Spleen (tissue), 11 donors: ENCODE results near the gene TMED4. TPM values are rescaled to one million over a fixed set of nuclear protein-coding genes. Genes with fewer than 3 reads are reported as not detected.

Experiments
- DNase-seq: peaks from one replicate; pipeline ENCODE4 v3.0.0-alpha.2; 2020
- H3K27ac ChIP-seq, 8 donors: fragments of 200-600 bp; sonication (generic) in 7 of 8; 1 replicate in 4 of 8; 2 replicates in 4 of 8; pipeline versions ENCODE4 v1.5.0 to v1.8.0; 2016 to 2021; ENCODE audit warnings: inconsistent platforms in 4 of 8, mild to moderate bottlenecking in 4 of 8, moderate library complexity in 1 of 8
- H3K27me3 ChIP-seq, 7 donors: fragments of 200-600 bp; sonication (generic) in 6 of 7; replicated peaks in 1 of 7; 1 replicate in 4 of 7; 2 replicates in 3 of 7; pipeline versions ENCODE4 v1.5.0 to v1.8.0; 2016 to 2021; ENCODE audit warnings: inconsistent platforms in 3 of 7, mild to moderate bottlenecking in 1 of 7
- H3K36me3 ChIP-seq, 6 donors: fragments of 200-600 bp; sonication (generic) in 5 of 6; 1 replicate in 4 of 6; 2 replicates in 2 of 6; pipeline versions ENCODE4 v1.5.0 to v1.8.0; 2016 to 2021; ENCODE audit warnings: inconsistent platforms in 2 of 6
- H3K4me1 ChIP-seq, 6 donors: fragments of 200-600 bp; sonication (generic) in 5 of 6; 1 replicate in 3 of 6; 2 replicates in 3 of 6; pipeline versions ENCODE4 v1.5.0 to v1.8.0; 2016 to 2021; ENCODE audit warnings: inconsistent platforms in 3 of 6
- H3K4me3 ChIP-seq, 8 donors: fragments of 200-600 bp; sonication (generic) in 7 of 8; 1 replicate in 4 of 8; 2 replicates in 4 of 8; pipeline versions ENCODE4 v1.5.0 to v1.8.0; 2016 to 2021; ENCODE audit warnings: inconsistent platforms in 4 of 8, mild to moderate bottlenecking in 4 of 8, moderate library complexity in 2 of 8
- H3K9me3 ChIP-seq, 8 donors: fragments of 200-600 bp; sonication (generic) in 7 of 8; 1 replicate in 4 of 8; 2 replicates in 4 of 8; pipeline versions ENCODE4 v1.5.0 to v1.8.0; 2016 to 2021; ENCODE audit warnings: inconsistent platforms in 4 of 8
- POLR2A ChIP-seq, 3 donors: fragments of 450-650 bp; IDR thresholded peaks; one replicate each; pipeline ENCODE4 v1.5.1; 2017; ENCODE audit warnings: antibody characterized with exemption in 3 of 3, mild to moderate bottlenecking in 1 of 3
- POLR2AphosphoS5 ChIP-seq, 3 donors: sonication (generic); formaldehyde crosslinking; IDR thresholded peaks; one replicate each; pipeline ENCODE4 v1.5.1; 2017; ENCODE audit warnings: antibody characterized with exemption in 3 of 3
- WGBS, 5 donors: extraction: QIAGEN DNeasy Blood & Tissue Kit in 3 of 5; methylation state at CpG; one replicate each; pipeline versions ENCODE4 v1.1.5 to v1.1.7; 2013 to 2018; 5-methylcytosine and 5-hydroxymethylcytosine counted together
- intact Hi-C: fragments of 100-400 bp; cut with DNase I; formaldehyde crosslinking; loops from one replicate; pipeline ENCODE4 v1.15.0; 2023; ENCODE audit warnings: low total_unique reads
- polyA plus RNA-seq, 3 donors: library from polyadenylated mRNA; stranded (reverse); fragments of 200-250 nt; gene quantifications; one replicate each; pipeline ENCODE4 v1.2.1, GENCODE V29; 2013
- total RNA-seq, 7 donors: library from RNA; depleted of rRNA in 3 of 7; stranded (reverse); fragments of >200 nt in 3 of 7; fragmentation: NEBNext Ultra II Directional in 4 of 7; extraction: Animal tissue kit (Norgen Biotek cat#: 25700) in 4 of 7; gene quantifications; one replicate each; pipeline versions ENCODE4 v1.1.0 to v1.2.1, GENCODE V29; 2016 to 2021
- TF ChIP-seq, protein P1 (sequence below), 11 experiments: fragments of 200-600 bp in 7 of 11; fragments of 450-650 bp in 4 of 11; sonication (generic) in 4 of 11; IDR thresholded peaks in 8 of 11; conservative IDR thresholded peaks in 3 of 11; 1 replicate in 7 of 11; 2 replicates in 4 of 11; pipeline versions ENCODE4 v1.4.0 to v1.8.0; 2016 to 2021; ENCODE audit warnings: antibody characterized with exemption in 11 of 11, inconsistent platforms in 4 of 11, mild to moderate bottlenecking in 1 of 11
- donor health status: healthy with polysubstance abuse.
- donor health status: DM: no; HTN: no; CAD: no; lungs with moderate emphysema.
- donor health status: DM: no; HTN: no; CAD: no.
- donor health status: Bipolar disorder and iron deficiency.
- donor health status: healthy.
- donor health status: DM: no; HTN: no; CAD: no.
- donor health status: DM: yes; HTN: yes; CAD: no.

TMED4 gene
- total and polyA plus RNA-seq, 10 donors, result 26.1 to 105 (median 59.6) TPM

- TF ChIP-seq POLR2A (IDR thresholded peaks at IDR 0.05), result no peak
- TF ChIP-seq, protein P1, sequence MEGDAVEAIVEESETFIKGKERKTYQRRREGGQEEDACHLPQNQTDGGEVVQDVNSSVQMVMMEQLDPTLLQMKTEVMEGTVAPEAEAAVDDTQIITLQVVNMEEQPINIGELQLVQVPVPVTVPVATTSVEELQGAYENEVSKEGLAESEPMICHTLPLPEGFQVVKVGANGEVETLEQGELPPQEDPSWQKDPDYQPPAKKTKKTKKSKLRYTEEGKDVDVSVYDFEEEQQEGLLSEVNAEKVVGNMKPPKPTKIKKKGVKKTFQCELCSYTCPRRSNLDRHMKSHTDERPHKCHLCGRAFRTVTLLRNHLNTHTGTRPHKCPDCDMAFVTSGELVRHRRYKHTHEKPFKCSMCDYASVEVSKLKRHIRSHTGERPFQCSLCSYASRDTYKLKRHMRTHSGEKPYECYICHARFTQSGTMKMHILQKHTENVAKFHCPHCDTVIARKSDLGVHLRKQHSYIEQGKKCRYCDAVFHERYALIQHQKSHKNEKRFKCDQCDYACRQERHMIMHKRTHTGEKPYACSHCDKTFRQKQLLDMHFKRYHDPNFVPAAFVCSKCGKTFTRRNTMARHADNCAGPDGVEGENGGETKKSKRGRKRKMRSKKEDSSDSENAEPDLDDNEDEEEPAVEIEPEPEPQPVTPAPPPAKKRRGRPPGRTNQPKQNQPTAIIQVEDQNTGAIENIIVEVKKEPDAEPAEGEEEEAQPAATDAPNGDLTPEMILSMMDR (IDR thresholded peaks at IDR 0.05 in 8 of 11, conservative IDR thresholded peaks at IDR 0.05 in 3 of 11), result no peak
- TF ChIP-seq POLR2AphosphoS5 (IDR thresholded peaks at IDR 0.05), result no peak
- intact Hi-C loops, result no loop called here
- peaks cover 7 to 81% (median 62%) of the 10 kb centered on the region in 6 donors for H3K36me3 ChIP-seq
These were observed 7.0 kb downstream of the TMED4 start for GRCh38 chr7:44575054-44575453.

DNA sequence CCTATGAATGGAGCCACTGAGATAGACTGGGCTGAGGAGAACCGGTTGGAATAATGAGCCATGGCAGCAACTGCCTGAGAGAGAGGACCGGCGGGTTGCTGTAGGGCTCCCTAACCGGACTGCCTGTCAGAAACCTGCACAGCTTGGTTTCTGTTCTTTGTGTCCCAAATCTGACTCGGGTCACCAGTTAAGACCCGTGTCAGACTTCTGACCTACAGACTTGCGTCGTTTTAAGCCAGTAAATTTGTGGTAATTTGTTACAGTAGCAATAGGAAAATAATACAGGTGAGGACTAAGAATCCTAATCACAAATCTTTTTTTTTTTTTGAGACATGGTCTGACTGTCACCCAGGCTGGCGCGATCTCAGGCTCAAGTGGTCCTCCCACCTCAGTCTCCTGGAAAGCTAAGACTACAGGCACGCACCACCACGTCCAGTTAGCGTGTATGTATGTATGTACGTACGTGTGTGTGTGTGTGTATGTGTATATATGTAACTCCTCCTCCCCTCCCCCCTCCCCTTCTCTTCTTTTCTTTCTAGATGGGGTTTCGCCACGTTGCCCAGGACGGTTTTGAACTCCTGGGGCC is 7.7 kb downstream of the TMED4 start:
- no peaks in the 10 kb centered on the region for H3K27me3 ChIP-seq
- peak overlapping the region; percentile 82 to 97 (median 90) for H3K27ac ChIP-seq
- H3K4me3 ChIP-seq, result peak overlapping the region; percentile 70 to 100 (median 92)
- TF ChIP-seq POLR2AphosphoS5 (IDR thresholded peaks at IDR 0.05), result no peak
- TF ChIP-seq POLR2A (IDR thresholded peaks at IDR 0.05), result no peak
- H3K36me3 ChIP-seq, result peaks cover 12 to 81% (median 62%) of the 10 kb centered on the region in 6 donors
- 38 to 41% (median 39%) methylated on average over 18 of the region's 18 CpGs for WGBS, 5 donors
- H3K9me3 ChIP-seq, result no peaks in the 10 kb centered on the region
- peaks cover 16 to 52% (median 34%) of the 10 kb centered on the region in 6 donors for H3K4me1 ChIP-seq
- intact Hi-C loops, result no loop called here
- DNase-seq, result no peak

More at GRCh38 chr7:44575054-44575453, 7.0 kb downstream of the TMED4 start:
- H3K27ac ChIP-seq, result peak overlapping the region in 1 of 8 donors; percentile 9
- no peaks in the 10 kb centered on the region for H3K9me3 ChIP-seq
- H3K4me1 ChIP-seq, result peaks cover 16 to 57% (median 40%) of the 10 kb centered on the region in 6 donors
- peak overlapping the region in 2 of 8 donors; percentile 89 to 100 for H3K4me3 ChIP-seq
- no peaks in the 10 kb centered on the region for H3K27me3 ChIP-seq
- DNase-seq, result no peak

- 0% methylated on average over 45 to 74 of the region's 74 CpGs for WGBS, 5 donors
- H3K27ac ChIP-seq, result peak within 1 kb of the TSS; percentile 82 to 97 (median 90)
- TF ChIP-seq POLR2A (IDR thresholded peaks at IDR 0.05) (peak; percentile 21 to 93 (median 44)), POLR2AphosphoS5 (IDR thresholded peaks at IDR 0.05) (peak; percentile 98 to 99 (median 99))
- TF ChIP-seq, protein P1 (IDR thresholded peaks at IDR 0.05 in 8 of 11, conservative IDR thresholded peaks at IDR 0.05 in 3 of 11), result peak in 2 of 11 experiments; percentile 6 to 37
- peaks cover 17 to 81% (median 62%) of the 10 kb centered on the region in 6 donors for H3K36me3 ChIP-seq
- H3K4me3 ChIP-seq, result peak within 1 kb of the TSS; percentile 70 to 100 (median 92)
- peaks cover 16 to 45% (median 34%) of the 10 kb centered on the region in 6 donors for H3K4me1 ChIP-seq
- no peaks in the 10 kb centered on the region for H3K27me3 ChIP-seq
- intact Hi-C loops, result no loop called here
- no peaks in the 10 kb centered on the region for H3K9me3 ChIP-seq
- DNase-seq, result peak; percentile 98
These were observed 8.4 kb downstream of the TMED4 start, which contains the start of gene DDX56 for GRCh38 chr7:44573464-44574286. Gene DDX56 (minus strand): TSS chr7:44573908. CDS start chr7:44573895, 13 bp downstream.

- H3K36me3 ChIP-seq, result peaks cover 20 to 81% (median 64%) of the 10 kb centered on the region in 6 donors
These were observed 9.3 kb downstream of the TMED4 start for GRCh38 chr7:44572771-44573170.

More at GRCh38 chr7:44572771-44573170, 9.3 kb downstream of the TMED4 start:
- peaks cover 16 to 37% (median 34%) of the 10 kb centered on the region in 6 donors for H3K4me1 ChIP-seq
- H3K4me3 ChIP-seq, result peak overlapping the region; percentile 70 to 100 (median 92)
- intact Hi-C loops, result no loop called here
- no peaks in the 10 kb centered on the region for H3K9me3 ChIP-seq
- DNase-seq, result no peak
- H3K27ac ChIP-seq, result peak overlapping the region in 4 of 8 donors; percentile 90 to 97 (median 93)
- 72 to 82% (median 77%) methylated on average over 5 of the region's 5 CpGs for WGBS, 5 donors
- no peak for TF ChIP-seq POLR2A (IDR thresholded peaks at IDR 0.05)
- TF ChIP-seq, protein P1 (IDR thresholded peaks at IDR 0.05 in 8 of 11, conservative IDR thresholded peaks at IDR 0.05 in 3 of 11), result no peak
- TF ChIP-seq POLR2AphosphoS5 (IDR thresholded peaks at IDR 0.05), result no peak
- H3K27me3 ChIP-seq, result no peaks in the 10 kb centered on the region
